VCaP (cell line): ENCODE data around the gene AGTPBP1.

Experiments
- H3K27ac ChIP-seq: fragments of 450-650 bp; 2 replicates; pipeline ENCODE4 v1.5.1; 2017
- TF ChIP-seq, protein P1 (sequence below): fragments of 450-650 bp; conservative IDR thresholded peaks from 2 replicates; pipeline ENCODE4 v1.5.1; 2017; ENCODE audit warnings: mild to moderate bottlenecking, moderate library complexity

Gene AGTPBP1

DNA sequence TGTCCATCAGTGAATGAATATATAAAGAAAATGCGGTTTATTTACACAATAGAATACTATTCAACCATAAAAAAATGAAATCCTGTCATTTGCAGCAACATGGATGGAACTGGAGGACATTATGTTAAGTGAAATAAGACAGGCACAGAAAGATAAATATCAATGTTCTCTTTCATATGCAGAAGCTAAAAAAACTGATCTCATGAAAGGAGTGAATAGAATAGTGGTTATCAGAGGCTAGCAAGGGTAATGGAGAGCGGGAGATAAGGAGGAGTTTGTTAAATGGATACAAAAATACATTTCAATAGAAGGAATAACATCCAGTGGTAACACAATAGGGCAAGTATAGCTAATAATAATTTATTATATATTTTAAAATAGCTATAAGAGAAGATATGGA lies 65.0 kb downstream of the AGTPBP1 start:
- TF ChIP-seq, protein P1, sequence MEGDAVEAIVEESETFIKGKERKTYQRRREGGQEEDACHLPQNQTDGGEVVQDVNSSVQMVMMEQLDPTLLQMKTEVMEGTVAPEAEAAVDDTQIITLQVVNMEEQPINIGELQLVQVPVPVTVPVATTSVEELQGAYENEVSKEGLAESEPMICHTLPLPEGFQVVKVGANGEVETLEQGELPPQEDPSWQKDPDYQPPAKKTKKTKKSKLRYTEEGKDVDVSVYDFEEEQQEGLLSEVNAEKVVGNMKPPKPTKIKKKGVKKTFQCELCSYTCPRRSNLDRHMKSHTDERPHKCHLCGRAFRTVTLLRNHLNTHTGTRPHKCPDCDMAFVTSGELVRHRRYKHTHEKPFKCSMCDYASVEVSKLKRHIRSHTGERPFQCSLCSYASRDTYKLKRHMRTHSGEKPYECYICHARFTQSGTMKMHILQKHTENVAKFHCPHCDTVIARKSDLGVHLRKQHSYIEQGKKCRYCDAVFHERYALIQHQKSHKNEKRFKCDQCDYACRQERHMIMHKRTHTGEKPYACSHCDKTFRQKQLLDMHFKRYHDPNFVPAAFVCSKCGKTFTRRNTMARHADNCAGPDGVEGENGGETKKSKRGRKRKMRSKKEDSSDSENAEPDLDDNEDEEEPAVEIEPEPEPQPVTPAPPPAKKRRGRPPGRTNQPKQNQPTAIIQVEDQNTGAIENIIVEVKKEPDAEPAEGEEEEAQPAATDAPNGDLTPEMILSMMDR, result no peak
- H3K27ac ChIP-seq, result no peak overlapping the region

DNA sequence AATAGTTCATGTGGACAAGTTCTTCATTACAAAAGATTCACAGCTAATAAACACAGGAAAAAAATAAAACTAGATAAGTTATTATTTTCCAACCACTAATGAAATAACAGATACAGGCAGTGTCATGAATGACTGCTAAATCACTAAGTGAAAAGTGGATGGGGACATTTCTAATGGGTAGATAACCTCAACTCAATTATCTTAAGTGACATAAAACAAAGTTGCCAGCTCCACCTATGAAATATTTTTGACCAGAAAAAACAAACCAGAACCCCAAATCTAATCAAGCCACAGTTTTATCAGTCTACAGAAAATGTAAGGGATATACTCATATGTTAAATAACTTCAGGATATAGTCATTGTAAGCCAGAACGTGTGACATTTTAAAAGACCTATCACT lies 74.4 kb downstream of the AGTPBP1 start:
- TF ChIP-seq, protein P1, result no peak
- no peak overlapping the region for H3K27ac ChIP-seq

DNA sequence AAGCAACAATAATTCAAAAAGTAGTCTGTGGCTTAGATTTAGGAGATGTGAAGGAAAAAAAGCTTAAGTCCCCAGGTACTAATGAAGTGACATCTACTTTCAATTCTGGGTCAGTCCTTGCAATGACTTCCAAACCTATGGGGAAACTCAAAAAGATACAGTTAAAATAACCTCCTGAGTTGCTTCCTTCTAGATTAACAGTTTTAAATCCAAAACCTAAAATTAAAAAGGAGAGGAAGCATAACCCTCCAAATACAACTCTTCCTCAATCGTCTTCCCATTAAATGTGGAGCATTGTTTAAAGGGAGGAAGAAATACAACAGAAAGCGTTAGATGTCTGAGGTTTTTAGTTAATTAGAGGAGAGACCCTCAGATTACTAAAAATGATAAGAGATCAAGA lies 75.7 kb downstream of the AGTPBP1 start:
- TF ChIP-seq, protein P1, result no peak
- H3K27ac ChIP-seq, result no peak overlapping the region

DNA sequence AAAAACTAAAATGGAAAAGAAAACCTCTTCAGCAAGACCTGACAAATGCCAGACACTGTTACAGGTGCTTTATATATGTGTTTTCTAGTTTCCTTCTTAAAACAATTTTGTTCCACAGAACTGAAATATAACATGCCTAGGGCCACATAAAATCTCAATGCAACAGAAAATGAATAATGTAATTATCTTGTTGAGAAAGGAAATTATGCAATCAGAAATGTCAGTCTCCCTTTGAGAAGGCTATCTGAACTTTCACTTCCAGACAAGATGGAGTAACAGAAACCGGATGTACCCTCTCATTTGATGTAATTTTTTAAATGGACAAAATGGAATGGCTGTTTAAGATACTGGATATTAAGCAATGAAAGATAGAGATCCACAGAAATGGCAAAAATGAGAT lies 79.2 kb downstream of the AGTPBP1 start:
- TF ChIP-seq, protein P1, result no peak
- H3K27ac ChIP-seq, result no peak overlapping the region

DNA sequence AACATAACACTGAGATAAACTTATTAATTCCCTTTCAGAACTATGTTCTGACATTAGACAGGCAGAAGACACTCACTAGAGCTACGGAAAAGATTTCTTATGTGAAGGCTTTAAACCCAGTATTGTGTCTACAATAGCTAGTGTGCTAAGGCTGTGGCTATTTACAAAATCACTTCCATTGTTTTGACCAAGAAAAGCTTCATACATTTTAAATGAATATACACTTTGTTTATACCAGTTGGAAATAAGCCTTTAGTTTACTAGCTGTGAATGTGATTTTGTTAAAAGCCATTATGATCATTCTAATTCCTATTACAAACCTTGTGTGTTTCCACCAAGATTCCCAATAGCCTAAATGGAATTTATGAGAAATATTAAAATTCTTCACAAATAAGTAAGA lies 83.0 kb downstream of the AGTPBP1 start:
- TF ChIP-seq, protein P1, result no peak
- no peak overlapping the region for H3K27ac ChIP-seq

DNA sequence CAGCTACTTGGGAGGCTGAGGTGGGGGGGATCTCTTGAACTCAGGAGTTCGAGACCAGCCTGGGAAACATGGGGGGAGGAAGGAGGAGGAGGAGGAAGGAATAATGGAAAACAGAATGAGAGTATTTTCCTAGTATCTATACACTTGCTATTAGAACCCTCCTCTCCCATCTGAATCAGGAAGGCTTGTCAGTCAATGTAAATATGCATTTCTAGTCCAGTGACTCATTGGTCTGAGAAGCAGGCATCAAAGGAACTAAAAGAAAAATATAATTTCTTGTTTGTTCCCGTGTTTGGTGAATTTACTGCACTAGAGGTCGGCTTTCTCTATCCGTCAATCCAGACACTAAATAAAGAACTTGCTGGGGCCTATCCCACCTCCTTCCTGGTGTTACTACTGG lies 88.6 kb downstream of the AGTPBP1 start:
- H3K27ac ChIP-seq, result no peak overlapping the region
- TF ChIP-seq, protein P1, result no peak

DNA sequence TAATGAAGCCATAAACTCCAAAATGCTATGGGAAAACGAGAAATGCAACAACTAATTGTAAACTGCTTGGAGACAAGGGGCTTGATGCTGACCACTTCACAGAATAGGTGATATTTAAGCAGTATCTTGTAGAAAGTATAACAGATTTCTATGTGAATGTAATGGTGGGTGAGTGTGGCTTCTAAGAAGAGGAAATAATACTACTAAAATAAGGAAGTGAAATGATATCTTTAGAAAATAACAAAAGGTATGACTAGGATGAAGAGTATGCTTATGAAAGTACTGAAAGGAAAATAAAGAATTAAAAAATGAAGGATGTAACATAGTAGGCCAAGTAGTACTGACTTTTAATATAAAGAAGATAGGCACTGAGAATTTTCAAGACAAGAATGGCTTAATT lies 94.2 kb downstream of the AGTPBP1 start:
- TF ChIP-seq, protein P1, result no peak

More for the DNA sequence above, 94.2 kb downstream of the AGTPBP1 start:
- no peak overlapping the region for H3K27ac ChIP-seq
